AG04449 (cell line): ENCODE data around the gene SYCP2.

Experiments
- CTCF ChIA-PET: fragments of 350-600 bp; formaldehyde crosslinking; extraction: SDS; loops from one replicate; lab custom pipeline; 2021; ENCODE audit warnings: antibody characterized with exemption; lab: Yijun Ruan, JAX
- POLR2A ChIA-PET: fragments of 400-600, 350-600 bp; formaldehyde crosslinking; extraction: SDS; loops from one replicate; lab custom pipeline; 2020; ENCODE audit warnings: antibody characterized with exemption, inconsistent platforms; lab: Yijun Ruan, JAX
- DNase-seq: peaks from one replicate; pipeline ENCODE4 v3.0.0-alpha.2; 2010; ENCODE audit warnings: low read depth, low spot score
- H3K4me3 ChIP-seq: 2 replicates; pipeline ENCODE4 v1.5.1; 2011; ENCODE audit warnings: low read depth, mild to moderate bottlenecking, control low read depth, low read length
- TF ChIP-seq, protein P1 (sequence below): IDR thresholded peaks from one replicate; pipeline ENCODE4 v1.5.1; 2011; ENCODE audit warnings: mild to moderate bottlenecking, moderate library complexity, low read length, control low read depth, inconsistent platforms; ENCODE audit not compliant: insufficient read depth; ENCODE audit errors: missing control alignments

SYCP2 gene

DNA sequence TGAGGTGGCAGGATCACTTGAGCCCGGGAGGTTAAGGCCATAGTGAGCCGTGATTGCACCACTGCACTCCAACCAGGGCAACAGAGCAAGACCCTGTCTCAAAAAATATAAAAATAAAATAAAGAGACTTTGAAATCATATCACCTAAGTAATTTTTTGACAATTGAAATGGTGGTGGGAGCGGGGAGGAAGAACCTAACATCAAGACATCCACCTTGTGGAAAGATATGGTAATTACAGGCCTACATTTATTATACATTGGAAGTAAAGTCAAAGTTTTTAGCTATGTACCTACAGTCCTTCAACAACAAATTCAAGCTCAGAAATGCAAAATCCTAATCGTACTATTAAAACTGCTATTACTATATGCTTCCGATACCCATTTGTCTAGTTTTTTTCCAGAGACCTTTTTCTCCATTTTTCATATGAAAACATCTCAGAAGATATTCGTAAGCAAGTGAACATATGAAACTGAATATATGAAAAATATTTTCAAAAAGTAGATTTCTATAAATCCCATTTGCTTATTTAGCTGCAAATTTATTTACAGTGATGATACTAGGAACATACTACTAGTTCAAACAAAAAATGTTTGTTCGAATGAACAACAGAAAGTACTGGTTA is 83.3 kb downstream of the SYCP2 start:
- ChIA-PET POLR2A (no interaction called here), CTCF (interaction anchor here (0.6 to 4.1 kb wide), 12 partner anchors 8 to 279 kb away, joined by 3 to 49 read pairs (median 4); no protein-coding TSS in a partner anchor)
- DNase-seq: no peak

DNA sequence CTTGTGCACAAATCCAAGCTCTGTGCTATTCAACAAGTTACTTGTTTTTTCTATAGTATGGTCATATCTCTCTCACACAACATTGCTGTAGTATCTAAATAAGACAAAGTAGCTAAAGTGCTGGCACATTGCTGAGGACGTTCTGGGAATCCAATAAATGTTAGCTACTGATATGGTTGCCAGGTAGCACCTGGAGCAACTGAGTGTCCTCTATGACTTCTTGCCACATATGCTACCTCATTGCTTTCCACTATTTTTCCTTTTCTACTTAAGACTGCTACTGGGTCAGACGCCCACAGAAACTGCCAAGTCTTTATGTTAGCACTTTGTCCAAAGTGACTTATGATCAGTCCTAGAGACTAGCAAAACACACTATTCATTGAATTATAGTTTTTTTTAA is 85.3 kb downstream of the SYCP2 start:
- TF ChIP-seq, protein P1, sequence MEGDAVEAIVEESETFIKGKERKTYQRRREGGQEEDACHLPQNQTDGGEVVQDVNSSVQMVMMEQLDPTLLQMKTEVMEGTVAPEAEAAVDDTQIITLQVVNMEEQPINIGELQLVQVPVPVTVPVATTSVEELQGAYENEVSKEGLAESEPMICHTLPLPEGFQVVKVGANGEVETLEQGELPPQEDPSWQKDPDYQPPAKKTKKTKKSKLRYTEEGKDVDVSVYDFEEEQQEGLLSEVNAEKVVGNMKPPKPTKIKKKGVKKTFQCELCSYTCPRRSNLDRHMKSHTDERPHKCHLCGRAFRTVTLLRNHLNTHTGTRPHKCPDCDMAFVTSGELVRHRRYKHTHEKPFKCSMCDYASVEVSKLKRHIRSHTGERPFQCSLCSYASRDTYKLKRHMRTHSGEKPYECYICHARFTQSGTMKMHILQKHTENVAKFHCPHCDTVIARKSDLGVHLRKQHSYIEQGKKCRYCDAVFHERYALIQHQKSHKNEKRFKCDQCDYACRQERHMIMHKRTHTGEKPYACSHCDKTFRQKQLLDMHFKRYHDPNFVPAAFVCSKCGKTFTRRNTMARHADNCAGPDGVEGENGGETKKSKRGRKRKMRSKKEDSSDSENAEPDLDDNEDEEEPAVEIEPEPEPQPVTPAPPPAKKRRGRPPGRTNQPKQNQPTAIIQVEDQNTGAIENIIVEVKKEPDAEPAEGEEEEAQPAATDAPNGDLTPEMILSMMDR: no peak
- DNase-seq: no peak
- no peak overlapping the region for H3K4me3 ChIP-seq
- ChIA-PET POLR2A (no interaction called here), CTCF (interaction anchor here (0.9 to 3.8 kb wide), 5 partner anchors 10 to 65 kb away, joined by 3 to 33 read pairs (median 4); no protein-coding TSS in a partner anchor)

More for the DNA sequence above, 83.3 kb downstream of the SYCP2 start:
- TF ChIP-seq, protein P1: peak; percentile 13
- H3K4me3 ChIP-seq: no peak overlapping the region

DNA sequence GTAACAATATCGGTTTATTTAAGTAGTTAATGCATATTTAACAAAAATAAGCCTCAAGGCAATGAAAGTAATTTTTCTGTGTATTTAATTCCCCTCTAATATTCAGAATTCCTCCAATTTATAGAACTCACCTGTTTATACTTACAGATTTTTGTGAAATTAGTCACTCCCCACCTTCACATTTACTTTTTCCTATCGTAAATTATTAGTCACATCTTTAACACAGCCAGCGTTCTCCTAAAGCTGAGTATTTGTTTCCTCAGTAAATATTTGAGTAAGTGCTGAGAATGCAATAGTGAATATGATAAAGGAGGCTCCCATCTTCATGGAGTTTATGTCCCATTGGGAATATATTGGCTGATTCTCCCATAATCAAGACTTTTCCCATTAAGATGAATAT is 88.0 kb downstream of the SYCP2 start:
- CTCF ChIA-PET: interaction anchor here (1.9 kb wide), 1 partner anchor 62 kb away, joined by 7 read pairs; no protein-coding TSS in a partner anchor
- no peak overlapping the region for H3K4me3 ChIP-seq
- DNase-seq: no peak
- TF ChIP-seq, protein P1: no peak
- POLR2A ChIA-PET: no interaction called here

DNA sequence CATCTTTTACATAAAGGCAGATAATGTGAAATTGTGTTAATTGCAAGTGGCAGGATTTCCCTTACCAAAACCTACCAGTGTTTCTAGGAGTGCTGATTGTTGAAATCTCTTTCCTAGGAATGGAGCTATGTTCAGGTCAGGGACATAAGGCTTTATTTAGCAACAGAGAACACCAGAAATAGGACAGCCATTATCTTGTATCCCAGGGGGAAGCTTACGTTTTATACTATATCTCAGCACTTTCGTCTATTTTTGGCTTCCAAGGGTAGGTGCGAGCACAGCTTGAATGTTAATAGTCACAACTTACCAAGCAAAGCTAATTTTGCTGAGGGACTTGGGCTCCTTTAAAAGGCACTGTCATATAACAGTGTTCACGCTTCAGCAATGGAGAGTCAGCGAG is 94.0 kb downstream of the SYCP2 start:
- TF ChIP-seq, protein P1: no peak
- ChIA-PET CTCF (interaction anchor here (1.5 to 5.9 kb wide), 2 partner anchors 10 to 56 kb away, joined by 3 to 33 read pairs; no protein-coding TSS in a partner anchor), POLR2A (no interaction called here)
- no peak for DNase-seq
- no peak overlapping the region for H3K4me3 ChIP-seq

DNA sequence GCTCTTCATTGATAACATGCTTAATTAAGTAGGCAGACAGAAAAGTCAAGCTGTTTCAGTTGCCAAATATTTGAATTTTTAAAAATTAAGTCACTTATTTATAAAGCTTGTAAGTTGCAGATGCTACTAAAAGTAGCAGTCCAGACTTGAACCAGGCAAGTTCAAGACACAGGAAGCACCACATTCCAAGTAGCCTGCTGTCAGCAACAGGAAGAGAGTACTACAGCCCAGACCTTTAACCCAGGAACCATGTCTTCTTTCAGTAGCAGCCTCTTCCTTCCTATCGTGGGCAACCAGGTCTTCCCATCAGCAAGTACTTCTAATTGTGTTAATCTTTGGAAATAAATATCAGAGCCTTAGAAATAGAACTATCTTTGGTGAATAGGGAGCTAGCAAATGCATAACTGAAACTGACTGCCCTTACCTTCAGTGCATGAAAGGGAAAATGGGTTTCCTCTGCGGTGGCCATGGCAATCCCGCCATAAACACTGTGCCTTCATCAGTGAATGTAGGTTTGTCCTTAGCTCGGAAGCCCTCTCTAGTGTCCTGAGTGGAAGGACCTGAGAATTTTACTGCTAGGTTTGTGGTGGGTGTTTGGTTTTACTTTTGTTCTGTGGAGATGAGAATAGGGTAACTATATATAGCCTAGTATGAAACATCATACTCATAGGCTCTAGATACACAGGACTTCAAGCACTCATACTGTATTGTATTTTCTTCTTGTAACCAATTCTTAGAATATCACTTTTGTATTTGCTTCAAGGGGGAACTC is 95.6 kb downstream of the SYCP2 start:
- no peak for DNase-seq
- ChIA-PET CTCF (interaction anchor here (0.9 to 5.9 kb wide), 2 partner anchors 12 to 55 kb away, joined by 3 to 33 read pairs; no protein-coding TSS in a partner anchor), POLR2A (no interaction called here)
- TF ChIP-seq, protein P1: no peak
- H3K4me3 ChIP-seq: no peak overlapping the region

DNA sequence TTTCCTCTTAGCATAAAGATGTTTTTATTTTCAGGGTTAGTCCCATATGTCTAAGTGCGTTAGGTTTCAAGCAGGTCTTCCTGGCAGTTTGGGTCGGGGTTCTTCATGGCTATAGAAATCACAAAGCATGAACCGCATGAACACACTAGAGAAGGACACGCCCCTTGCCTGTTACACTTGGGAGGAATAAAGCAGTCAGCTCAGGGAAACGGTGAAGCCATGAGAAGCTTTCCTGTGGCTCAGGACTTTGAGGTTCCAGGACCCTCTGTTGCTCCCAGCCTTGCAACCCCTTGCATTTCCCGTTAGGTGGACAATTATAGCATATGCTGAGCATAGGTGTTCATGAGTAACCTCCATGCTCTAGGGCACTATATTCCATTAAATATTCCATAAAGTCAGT is 96.7 kb downstream of the SYCP2 start:
- ChIA-PET POLR2A (no interaction called here), CTCF (interaction anchor here (5.9 kb wide), 1 partner anchor 13 kb away, joined by 33 read pairs; no protein-coding TSS in a partner anchor)
- TF ChIP-seq, protein P1: no peak
- DNase-seq: no peak
- no peak overlapping the region for H3K4me3 ChIP-seq
